UCSD-AML1 (cell line): ENCODE data around the gene PEX7.

Experiments
- DNase-seq: peaks from one replicate; lab custom pipeline; 2025; ENCODE audit not compliant: unreplicated experiment; lab: John Stamatoyannopoulos, UW

PEX7 gene

GRCh38 chr6:136822376-136823127, at the start of gene PEX7:
Gene PEX7 (plus strand): TSS chr6:136822592. CDS start chr6:136822666, 74 bp downstream.
- DNase-seq = peak; percentile 86

GRCh38 chr6:136772685-136773472, 49.5 kb upstream of the PEX7 start:
- DNase-seq = no peak

GRCh38 chr6:136773473-136773796, 49.0 kb upstream of the PEX7 start:
- no peak for DNase-seq

- DNase-seq = no peak
Observed at GRCh38 chr6:136774228-136775041, 48.0 kb upstream of the PEX7 start.

- DNase-seq = no peak
Observed at GRCh38 chr6:136775081-136775480, 47.3 kb upstream of the PEX7 start.

- DNase-seq = no peak
Observed at GRCh38 chr6:136775548-136775947, 46.8 kb upstream of the PEX7 start.

GRCh38 chr6:136777651-136778050, 44.7 kb upstream of the PEX7 start:
- no peak for DNase-seq

- no peak for DNase-seq
Observed at GRCh38 chr6:136779682-136780081, 42.7 kb upstream of the PEX7 start.

- no peak for DNase-seq
Observed at GRCh38 chr6:136780972-136781371, 41.4 kb upstream of the PEX7 start.

GRCh38 chr6:136782021-136782770, 40.2 kb upstream of the PEX7 start:
- no peak for DNase-seq

- DNase-seq = no peak
Observed at GRCh38 chr6:136783021-136783420, 39.4 kb upstream of the PEX7 start.

GRCh38 chr6:136783495-136784270, 38.7 kb upstream of the PEX7 start:
- DNase-seq = peak; percentile 72

- DNase-seq = no peak
Observed at GRCh38 chr6:136784271-136784664, 38.1 kb upstream of the PEX7 start.

- DNase-seq = peak; percentile 80
Observed at GRCh38 chr6:136784910-136785746, 37.3 kb upstream of the PEX7 start.

GRCh38 chr6:136786658-136787057, 35.7 kb upstream of the PEX7 start:
- no peak for DNase-seq

- no peak for DNase-seq
Observed at GRCh38 chr6:136787726-136788068, 34.7 kb upstream of the PEX7 start.

GRCh38 chr6:136788069-136788902, 34.1 kb upstream of the PEX7 start:
- no peak for DNase-seq

- peak; percentile 22 for DNase-seq
Observed at GRCh38 chr6:136789440-136789839, 33.0 kb upstream of the PEX7 start.
